Breast epithelium (tissue), 4 donors: ENCODE data around the gene RSBN1. TPM values are rescaled to one million over a fixed set of nuclear protein-coding genes. Genes with fewer than 3 reads are reported as not detected.

Experiments
- DNase-seq, 2 donors: peaks; one replicate each; pipeline ENCODE4 v3.0.0-alpha.2; 2019; ENCODE audit warnings: low spot score in 2 of 2
- H3K27ac ChIP-seq, 2 donors: fragments of 200-600 bp; sonication (generic) in 1 of 2; one replicate each; pipeline ENCODE4 v1.5.1; 2016 to 2019; ENCODE audit warnings: mild to moderate bottlenecking in 1 of 2
- H3K27me3 ChIP-seq, 2 donors: fragments of 200-600 bp; sonication (generic) in 1 of 2; one replicate each; pipeline versions ENCODE4 v1.5.1 to v1.6.0; 2017 to 2019; ENCODE audit warnings: control low read depth in 1 of 2, mild to moderate bottlenecking in 1 of 2
- H3K36me3 ChIP-seq: fragments of 200-600 bp; one replicate; pipeline ENCODE4 v1.5.1; 2019
- H3K4me1 ChIP-seq, 2 donors: fragments of 200-600 bp; sonication (generic); one replicate each; pipeline ENCODE4 v1.5.1; 2016 to 2019; ENCODE audit warnings: control low read depth in 1 of 2
- H3K4me3 ChIP-seq, 3 donors: fragments of 200-600 bp; sonication (generic); 1 replicate in 2 of 3; 2 replicates in 1 of 3; pipeline ENCODE4 v1.5.1; 2016 to 2019; ENCODE audit warnings: mild to moderate bottlenecking in 3 of 3, moderate library complexity in 2 of 3
- H3K9me3 ChIP-seq, 2 donors: fragments of 200-600 bp; sonication (generic) in 1 of 2; one replicate each; pipeline ENCODE4 v1.5.1; 2016 to 2019; ENCODE audit warnings: control low read depth in 1 of 2
- CTCF ChIP-seq, 3 donors: fragments of 450-650 bp; IDR thresholded peaks; one replicate each; pipeline ENCODE4 v1.5.1; 2016 to 2017; ENCODE audit warnings: antibody characterized with exemption in 3 of 3, mild to moderate bottlenecking in 3 of 3, moderate library complexity in 3 of 3
- POLR2A ChIP-seq: fragments of 450-650 bp; IDR thresholded peaks from one replicate; pipeline ENCODE4 v1.6.1; 2016; ENCODE audit warnings: antibody characterized with exemption, mild to moderate bottlenecking, moderate library complexity
- POLR2AphosphoS5 ChIP-seq, 3 donors: sonication (generic); formaldehyde crosslinking; IDR thresholded peaks; one replicate each; pipeline ENCODE4 v1.6.1; 2017; ENCODE audit warnings: antibody characterized with exemption in 3 of 3
- intact Hi-C: fragments of 100-400 bp; cut with DNase I; formaldehyde crosslinking; loops from one replicate; pipeline ENCODE4 v1.15.1; 2023; ENCODE audit warnings: low total_unique reads
- total RNA-seq, 3 donors: library from RNA; depleted of rRNA; stranded (reverse); fragments of >200 nt; gene quantifications; one replicate each; pipeline ENCODE4 v1.1.0, GENCODE V29; 2016

RSBN1 gene
- total RNA-seq, 3 donors from 2014 or later = 25.1 to 41.3 (median 28.2) TPM

DNA sequence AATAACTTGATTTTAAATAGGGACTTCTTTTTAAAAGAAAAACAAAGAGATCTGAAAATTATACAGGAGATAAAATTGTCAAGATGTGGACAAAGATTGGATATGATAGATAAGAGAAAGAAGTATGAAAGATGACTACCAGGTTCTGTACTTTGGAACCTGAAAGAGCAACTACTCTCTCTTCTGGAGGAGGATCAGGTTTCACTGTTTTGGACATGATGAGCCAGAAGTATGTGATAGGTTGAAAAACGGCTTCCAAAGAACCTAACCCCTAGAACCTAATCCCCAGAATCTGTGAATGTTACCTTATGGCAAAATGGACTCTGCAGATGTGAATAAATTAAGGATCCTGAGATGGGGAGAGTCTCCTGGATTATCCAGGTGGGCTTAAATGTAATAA is 26.2 kb downstream of the RSBN1 start:
- Histone ChIP-seq H3K27me3 (no peaks in the 10 kb centered on the region), H3K4me3 (no peak overlapping the region), H3K9me3 (no peaks in the 10 kb centered on the region), H3K36me3 (no peaks in the 10 kb centered on the region), H3K4me1 (peaks cover 0 to 8% of the 10 kb centered on the region in 2 donors), H3K27ac (no peak overlapping the region)
- no peak for TF ChIP-seq CTCF (IDR thresholded peaks at IDR 0.05)
- TF ChIP-seq POLR2AphosphoS5 (IDR thresholded peaks at IDR 0.05) = no peak
- TF ChIP-seq POLR2A = no peak
- intact Hi-C loops = no loop called here
- DNase-seq = no peak

- Histone ChIP-seq H3K4me1 (peaks cover 0 to 8% of the 10 kb centered on the region in 2 donors), H3K4me3 (no peak overlapping the region), H3K27ac (peak overlapping the region; percentile 5 to 59), H3K27me3 (no peaks in the 10 kb centered on the region), H3K36me3 (no peaks in the 10 kb centered on the region), H3K9me3 (no peaks in the 10 kb centered on the region)
- TF ChIP-seq POLR2AphosphoS5 (IDR thresholded peaks at IDR 0.05) = no peak
- TF ChIP-seq CTCF (IDR thresholded peaks at IDR 0.05) = no peak
- TF ChIP-seq POLR2A = no peak
- intact Hi-C loops = no loop called here
- DNase-seq = no peak
These were observed 28.0 kb downstream of the RSBN1 start for GRCh38 chr1:113784104-113784779.

GRCh38 chr1:113783254-113784103 is 28.8 kb downstream of the RSBN1 start:
- Histone ChIP-seq H3K4me1 (peaks cover 0 to 8% of the 10 kb centered on the region in 2 donors), H3K27me3 (no peaks in the 10 kb centered on the region), H3K36me3 (no peaks in the 10 kb centered on the region), H3K9me3 (no peaks in the 10 kb centered on the region), H3K27ac (peak overlapping the region; percentile 16 to 59), H3K4me3 (no peak overlapping the region)
- intact Hi-C loops = no loop called here
- no peak for DNase-seq
- TF ChIP-seq CTCF (IDR thresholded peaks at IDR 0.05) (no peak), POLR2AphosphoS5 (IDR thresholded peaks at IDR 0.05) (peak in 1 of 3 donors; percentile 32), POLR2A (no peak)

GRCh38 chr1:113782406-113782805 is 29.9 kb downstream of the RSBN1 start:
- Histone ChIP-seq H3K4me1 (peaks cover 0 to 8% of the 10 kb centered on the region in 2 donors), H3K27me3 (no peaks in the 10 kb centered on the region), H3K36me3 (no peaks in the 10 kb centered on the region), H3K9me3 (no peaks in the 10 kb centered on the region), H3K27ac (no peak overlapping the region), H3K4me3 (no peak overlapping the region)
- intact Hi-C loops = no loop called here
- DNase-seq = no peak
- TF ChIP-seq POLR2A (no peak), POLR2AphosphoS5 (IDR thresholded peaks at IDR 0.05) (no peak), CTCF (IDR thresholded peaks at IDR 0.05) (no peak)
